Gastrocnemius medialis (tissue), 4 donors: Measurements from ENCODE around the gene ERFL.

Experiments
- CTCF ChIP-seq, 5 experiments: fragments of 450-650 bp in 3 of 5; fragments of 200-600 bp in 2 of 5; sonication (generic) in 2 of 5; IDR thresholded peaks in 4 of 5; conservative IDR thresholded peaks in 1 of 5; 1 replicate in 4 of 5; 2 replicates in 1 of 5; pipeline ENCODE4 v1.5.1; 2016 to 2019; ENCODE audit warnings: antibody characterized with exemption in 5 of 5, mild to moderate bottlenecking in 3 of 5, moderate library complexity in 3 of 5
- POLR2A ChIP-seq, 2 donors: fragments of 450-650 bp; IDR thresholded peaks; one replicate each; pipeline ENCODE4 v1.6.1; 2017; ENCODE audit warnings: antibody characterized with exemption in 2 of 2, mild to moderate bottlenecking in 2 of 2, moderate library complexity in 2 of 2

- TF ChIP-seq CTCF (IDR thresholded peaks at IDR 0.05 in 4 of 5, conservative IDR thresholded peaks at IDR 0.05 in 1 of 5) (no peak), POLR2A (IDR thresholded peaks at IDR 0.05) (no peak)
Observed at GRCh38 chr19:41897181-41897580, 31.1 kb downstream of the ERFL start.
